ENCODE data around the gene ZNF20.
A peak's percentile ranks its signal among the peaks of the same experiment; 100 is the strongest.
"Not testable (repeated sequence)": the region's sequence is repeated elsewhere in the genome, so short reads cannot be mapped to it uniquely, and the experiment has no call there.

Gene ZNF20

DNA sequence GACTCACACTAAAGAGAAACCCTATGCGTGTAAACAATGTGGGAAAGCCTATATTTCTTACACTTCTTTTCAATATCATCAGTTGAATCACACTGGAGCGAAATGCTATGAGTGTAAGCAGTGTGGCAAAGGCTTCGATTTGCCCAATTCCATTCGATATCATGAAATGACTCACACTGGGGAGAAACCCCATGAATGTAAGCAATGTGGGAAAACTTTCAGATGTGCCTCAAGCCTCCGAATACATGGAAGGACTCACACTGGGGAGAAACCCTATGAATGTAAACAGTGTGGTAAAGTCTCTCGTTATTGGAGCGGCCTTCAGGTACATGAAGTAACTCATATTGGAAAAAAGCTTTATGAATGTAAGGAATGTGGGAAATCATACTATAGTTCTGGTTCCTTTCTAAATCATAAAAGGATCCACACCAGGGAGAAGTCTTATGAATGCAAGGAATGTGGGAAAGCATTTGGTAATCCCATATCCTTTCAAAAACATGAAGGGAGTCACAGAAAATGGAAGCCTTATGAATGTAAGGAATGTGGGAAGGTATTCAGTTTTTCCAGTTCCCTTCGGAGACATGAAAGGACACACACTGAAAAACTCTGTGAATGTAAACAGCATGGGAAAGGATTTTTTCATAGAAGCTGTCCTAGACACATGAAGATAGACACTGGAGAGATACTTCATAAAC is 28.1 kb downstream of the ZNF20 start:
- no peak for DNase-seq

GRCh38 chr19:12111176-12111575 is 29.0 kb downstream of the ZNF20 start:
- DNase-seq = no peak

DNA sequence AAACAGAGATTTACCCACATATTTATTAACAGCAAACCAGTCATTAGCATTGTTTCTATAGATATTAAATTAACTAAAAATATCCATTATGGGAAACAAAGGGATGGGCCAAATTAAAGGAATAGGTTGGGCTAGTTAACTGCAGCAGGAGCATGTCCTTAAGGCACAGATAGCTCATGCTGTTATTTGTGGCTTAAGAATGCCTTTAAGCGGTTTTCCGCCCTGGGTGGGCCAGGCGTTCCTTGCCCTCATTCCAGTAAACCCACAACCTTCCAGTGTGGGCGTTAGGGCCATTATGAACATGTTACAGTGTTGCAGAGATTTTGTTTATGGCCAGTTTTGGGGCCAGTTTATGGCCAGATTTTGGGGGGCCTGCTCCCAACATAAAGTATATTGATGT is 36.2 kb downstream of the ZNF20 start:
- DNase-seq = not testable (repeated sequence)

DNA sequence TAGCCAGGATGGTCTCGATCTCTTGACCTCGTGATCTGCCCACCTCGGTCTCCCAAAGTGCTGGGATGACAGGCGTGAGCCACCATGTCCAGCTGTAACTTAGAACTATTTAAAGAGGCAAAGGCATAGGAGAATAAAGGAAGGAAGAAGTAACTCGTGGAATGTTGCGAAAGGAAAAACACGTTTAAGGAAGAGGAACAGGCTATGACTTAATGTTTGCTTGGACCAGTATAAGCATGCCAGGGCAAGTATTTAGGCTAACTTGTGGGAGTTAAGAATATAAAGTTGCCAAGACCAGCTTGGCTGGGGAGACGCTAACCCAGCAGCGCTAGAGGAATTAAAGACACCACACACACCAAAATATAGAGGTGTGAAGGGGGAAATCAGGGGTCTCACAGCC is 42.1 kb downstream of the ZNF20 start:
- DNase-seq = no peak

DNA sequence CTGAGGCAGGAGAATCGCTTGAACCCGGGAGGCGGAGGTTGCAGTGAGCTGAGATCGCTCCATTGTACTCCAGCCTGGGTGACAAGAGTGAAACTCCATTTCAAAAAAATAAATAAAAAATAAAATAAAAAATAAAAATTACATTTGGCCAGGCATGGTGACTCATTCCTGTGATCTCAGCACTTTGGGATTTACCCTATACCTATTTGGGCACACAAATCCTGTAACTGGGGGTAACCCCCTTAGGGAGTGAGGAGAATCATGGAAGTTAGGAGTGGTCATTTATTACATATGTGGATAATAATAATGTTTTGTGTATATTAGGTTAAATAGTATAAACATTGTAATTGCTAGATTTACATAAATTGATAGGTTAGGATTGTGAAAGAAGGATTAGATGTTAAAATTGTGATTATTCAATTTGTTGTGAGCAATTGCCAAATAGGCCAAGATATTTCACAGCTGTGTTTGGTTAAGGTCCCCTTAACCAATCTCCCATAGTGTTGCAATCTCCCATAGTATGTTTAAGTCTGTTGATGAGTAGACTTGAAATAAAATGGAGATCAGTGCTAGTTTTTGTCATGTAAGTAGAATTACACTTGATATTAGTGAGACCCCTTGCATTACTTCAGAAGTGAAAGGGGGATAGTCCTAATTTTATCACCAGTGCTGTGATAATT is 44.9 kb downstream of the ZNF20 start:
- DNase-seq = no peak

DNA sequence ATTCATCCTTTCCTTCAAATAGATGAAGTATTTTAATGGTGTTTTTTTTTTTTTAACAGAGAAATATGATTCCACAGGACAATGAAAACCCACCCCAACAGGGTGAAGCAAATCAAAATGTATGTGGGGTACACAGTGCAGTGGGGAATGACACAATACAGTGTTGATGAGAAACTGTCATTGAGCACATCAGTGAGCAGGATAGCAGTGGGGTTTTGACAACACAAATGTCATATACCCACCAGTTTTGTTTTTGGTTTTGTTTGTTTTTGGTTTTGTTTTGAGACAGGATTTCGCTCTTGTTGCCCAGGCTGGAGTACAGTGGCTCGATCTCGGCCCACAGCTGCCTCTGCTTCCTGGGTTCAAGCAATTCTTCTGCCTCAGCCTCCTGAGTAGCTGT is 46.4 kb downstream of the ZNF20 start:
- DNase-seq = no peak

GRCh38 chr19:12092956-12093355 is 47.2 kb downstream of the ZNF20 start:
- no peak for DNase-seq

- DNase-seq = peak; percentile 57
These were observed 47.9 kb downstream of the ZNF20 start for GRCh38 chr19:12092065-12092867.

DNA sequence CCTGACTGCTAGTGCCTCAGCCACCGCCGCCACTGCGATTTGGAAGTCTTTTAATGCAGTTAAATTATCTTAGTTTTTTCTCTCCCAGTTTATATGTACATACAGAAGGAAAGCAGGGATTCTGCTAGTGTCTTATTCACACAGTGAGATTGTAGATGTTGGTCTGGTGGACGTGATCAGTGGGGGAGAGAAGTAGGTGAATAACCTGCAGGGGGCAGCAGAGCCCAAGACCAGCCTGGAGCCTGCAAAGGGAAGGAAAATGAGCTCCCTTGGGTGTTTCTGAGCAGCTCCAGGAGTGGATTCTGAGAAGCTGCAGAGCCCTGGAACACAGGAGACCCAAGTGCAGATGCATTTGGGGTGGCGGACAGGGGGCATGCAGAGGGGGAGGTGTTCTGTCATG is 49.3 kb downstream of the ZNF20 start:
- peak; percentile 69 for DNase-seq

GRCh38 chr19:12085074-12085818 is 54.9 kb downstream of the ZNF20 start:
- no peak for DNase-seq

DNA sequence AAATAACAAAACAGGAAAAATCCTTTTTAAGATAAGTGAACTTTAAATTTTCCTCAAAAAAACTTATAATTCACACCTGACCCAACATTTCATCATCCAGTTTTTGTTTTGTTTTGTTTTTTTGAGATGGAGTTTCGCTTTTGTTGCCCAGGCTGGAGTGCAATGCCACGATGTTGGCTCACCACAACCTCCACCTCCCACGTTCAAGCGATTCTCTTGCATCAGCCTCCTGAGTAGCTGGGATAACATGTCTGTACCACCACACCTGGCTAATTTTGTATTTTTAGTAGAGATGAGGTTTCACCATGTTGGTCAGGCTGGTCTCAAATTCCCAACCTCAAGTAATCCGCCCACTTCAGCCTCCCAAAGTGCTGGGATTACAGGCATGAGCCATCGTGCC is 56.8 kb downstream of the ZNF20 start:
- not testable (repeated sequence) for DNase-seq
